Adrenal gland (tissue), 12 donors: ENCODE measurements around the gene BACE2. TPM values are rescaled to one million over a fixed set of nuclear protein-coding genes. Genes with fewer than 3 reads are reported as not detected.
"Not testable (repeated sequence)": the region's sequence is repeated elsewhere in the genome, so short reads cannot be mapped to it uniquely, and the experiment has no call there.

ENCODE experiments used
- DNase-seq, 7 donors: peaks; one replicate each; pipeline ENCODE4 v3.0.0-alpha.2; 2019 to 2020
- H3K27ac ChIP-seq, 5 donors: fragments of 200-600 bp; sonication (generic) in 4 of 5; 1 replicate in 3 of 5; 2 replicates in 2 of 5; pipeline versions ENCODE4 v1.5.1 to v1.8.0; 2016 to 2020; ENCODE audit warnings: mild to moderate bottlenecking in 1 of 5
- H3K27me3 ChIP-seq: fragments of 200-600 bp; 2 replicates; pipeline ENCODE4 v1.8.0; 2021
- H3K36me3 ChIP-seq, 2 donors: fragments of 200-600 bp; replicated peaks in 1 of 2; 1 replicate in 1 of 2; 2 replicates in 1 of 2; pipeline versions ENCODE4 v1.5.1 to v1.8.0; 2018 to 2022
- H3K4me1 ChIP-seq, 2 donors: fragments of 200-600 bp; replicated peaks in 1 of 2; 1 replicate in 1 of 2; 2 replicates in 1 of 2; pipeline versions ENCODE4 v1.5.1 to v1.8.0; 2018 to 2021
- H3K4me3 ChIP-seq, 4 donors: fragments of 200-600 bp; sonication (generic) in 3 of 4; one replicate each; pipeline ENCODE4 v1.5.1; 2016 to 2018
- H3K9me3 ChIP-seq, 3 donors: fragments of 200-600 bp; sonication (generic) in 1 of 3; replicated peaks in 1 of 3; 1 replicate in 2 of 3; 2 replicates in 1 of 3; pipeline versions ENCODE4 v1.5.1 to v1.8.0; 2016 to 2021
- POLR2A ChIP-seq, 2 donors: fragments of 450-650 bp; IDR thresholded peaks; one replicate each; pipeline ENCODE4 v1.6.1; 2017; ENCODE audit warnings: antibody characterized with exemption in 2 of 2, mild to moderate bottlenecking in 2 of 2, moderate library complexity in 1 of 2
- WGBS, 4 donors: extraction: QIAGEN DNeasy Blood & Tissue Kit in 2 of 4; methylation state at CpG; one replicate each; pipeline versions ENCODE4 v1.1.5 to v1.1.7; 2013 to 2017; 5-methylcytosine and 5-hydroxymethylcytosine counted together
- intact Hi-C, 2 donors: fragments of 100-400 bp; cut with DNase I; formaldehyde crosslinking; loops; one replicate each; pipeline versions ENCODE4 v1.14.1 to v1.15.0; 2022 to 2023
- polyA plus RNA-seq, 3 donors: library from polyadenylated mRNA; stranded (reverse); fragments of 200-250 nt in 2 of 3; fragments of 350-450 nt in 1 of 3; fragmentation: Illumina TruSeq in 1 of 3; extraction: RNeasy Lipid Tissue Mini Kit (QIAGEN cat#74804) in 1 of 3; gene quantifications; one replicate each; pipeline ENCODE4 v1.2.3, GENCODE V29; 2013 to 2014
- total RNA-seq, 9 donors: library from RNA; depleted of rRNA in 4 of 9; stranded (reverse); fragments of >200 nt in 4 of 9; fragments of 120-200 nt in 1 of 9; fragmentation: NEBNext Ultra II Directional in 1 of 9; extraction: Animal tissue kit (Norgen Biotek cat#: 25700) in 1 of 9; gene quantifications; one replicate each; pipeline versions ENCODE4 v1.1.0 to v1.2.4, GENCODE V29; 2013 to 2023
- TF ChIP-seq, protein P1 (sequence below), 6 experiments: fragments of 450-650 bp in 4 of 6; fragments of 200-600 bp in 2 of 6; sonication (generic) in 1 of 6; IDR thresholded peaks; 1 replicate in 5 of 6; 2 replicates in 1 of 6; pipeline versions ENCODE4 v1.5.1 to v1.8.0; 2016 to 2021; ENCODE audit warnings: antibody characterized with exemption in 6 of 6, mild to moderate bottlenecking in 2 of 6, moderate library complexity in 1 of 6
- donor health status: healthy with polysubstance abuse.
- donor health status: Bipolar disorder and iron deficiency.
- donor health status: DM: yes; HTN: yes; CAD: no.
- donor health status: DM: no; HTN: no; CAD: no.
- donor health status: DM: no; HTN: no; CAD: no.
- donor health status: DM: yes; HTN: yes; CAD: no.

Gene BACE2
- total and polyA plus RNA-seq, 12 donors: 3.9 to 24.4 (median 13.8) TPM

DNA sequence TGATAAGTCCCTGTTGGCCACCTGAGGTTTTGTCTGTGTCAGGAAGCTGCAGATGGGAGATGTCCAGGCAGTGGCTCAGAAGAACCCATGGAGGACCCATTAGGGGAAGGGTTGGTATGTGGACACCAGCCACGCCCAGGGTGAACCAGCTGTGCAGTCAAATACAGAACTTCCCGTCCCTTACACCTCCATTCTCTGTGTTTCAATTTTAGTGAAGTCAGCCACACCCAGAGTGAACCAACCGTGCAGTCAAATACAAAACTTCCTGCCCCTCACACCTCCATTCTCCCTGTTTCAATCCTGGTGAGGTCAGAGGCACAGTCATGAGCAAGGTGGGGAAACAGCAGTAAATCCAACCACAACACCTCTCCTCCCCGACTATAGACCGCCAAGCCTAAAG lies 27.4 kb downstream of the BACE2 start:
- H3K36me3 ChIP-seq: no peaks in the 10 kb centered on the region
- no peaks in the 10 kb centered on the region for H3K27me3 ChIP-seq
- 79 to 94% (median 91%) methylated on average over 5 of the region's 5 CpGs for WGBS, 4 donors
- intact Hi-C loops: no loop called here
- no peaks in the 10 kb centered on the region for H3K4me1 ChIP-seq
- TF ChIP-seq, protein P1, sequence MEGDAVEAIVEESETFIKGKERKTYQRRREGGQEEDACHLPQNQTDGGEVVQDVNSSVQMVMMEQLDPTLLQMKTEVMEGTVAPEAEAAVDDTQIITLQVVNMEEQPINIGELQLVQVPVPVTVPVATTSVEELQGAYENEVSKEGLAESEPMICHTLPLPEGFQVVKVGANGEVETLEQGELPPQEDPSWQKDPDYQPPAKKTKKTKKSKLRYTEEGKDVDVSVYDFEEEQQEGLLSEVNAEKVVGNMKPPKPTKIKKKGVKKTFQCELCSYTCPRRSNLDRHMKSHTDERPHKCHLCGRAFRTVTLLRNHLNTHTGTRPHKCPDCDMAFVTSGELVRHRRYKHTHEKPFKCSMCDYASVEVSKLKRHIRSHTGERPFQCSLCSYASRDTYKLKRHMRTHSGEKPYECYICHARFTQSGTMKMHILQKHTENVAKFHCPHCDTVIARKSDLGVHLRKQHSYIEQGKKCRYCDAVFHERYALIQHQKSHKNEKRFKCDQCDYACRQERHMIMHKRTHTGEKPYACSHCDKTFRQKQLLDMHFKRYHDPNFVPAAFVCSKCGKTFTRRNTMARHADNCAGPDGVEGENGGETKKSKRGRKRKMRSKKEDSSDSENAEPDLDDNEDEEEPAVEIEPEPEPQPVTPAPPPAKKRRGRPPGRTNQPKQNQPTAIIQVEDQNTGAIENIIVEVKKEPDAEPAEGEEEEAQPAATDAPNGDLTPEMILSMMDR (IDR thresholded peaks at IDR 0.05): no peak
- no peak for TF ChIP-seq POLR2A (IDR thresholded peaks at IDR 0.05)
- no peaks in the 10 kb centered on the region for H3K9me3 ChIP-seq
- no peak overlapping the region for H3K4me3 ChIP-seq
- no peak for DNase-seq
- H3K27ac ChIP-seq: no peak overlapping the region

DNA sequence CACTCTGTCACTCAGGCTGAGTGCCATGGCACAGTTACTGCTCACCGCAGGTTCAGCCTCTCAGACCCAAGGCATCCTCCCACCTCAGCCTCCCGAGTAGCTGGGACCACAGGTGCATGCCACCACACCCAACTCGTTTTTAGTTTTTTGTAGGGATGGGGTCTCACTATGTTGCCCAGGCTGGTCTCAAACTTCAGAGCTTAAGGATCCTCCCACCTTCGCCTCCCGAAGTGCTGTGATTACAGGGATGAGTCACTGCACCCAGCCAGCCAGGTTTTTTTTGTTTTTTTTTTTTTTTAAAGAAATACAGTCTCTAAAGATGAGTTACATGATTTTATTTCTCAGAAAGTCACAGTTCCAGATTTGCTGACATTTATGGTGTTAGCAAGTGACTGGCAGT lies 29.0 kb downstream of the BACE2 start:
- intact Hi-C loops: no loop called here
- H3K36me3 ChIP-seq: no peaks in the 10 kb centered on the region
- no peaks in the 10 kb centered on the region for H3K9me3 ChIP-seq
- no peak overlapping the region for H3K4me3 ChIP-seq
- no peaks in the 10 kb centered on the region for H3K27me3 ChIP-seq
- no peaks in the 10 kb centered on the region for H3K4me1 ChIP-seq
- TF ChIP-seq POLR2A (IDR thresholded peaks at IDR 0.05): no peak
- TF ChIP-seq, protein P1 (IDR thresholded peaks at IDR 0.05): no peak
- DNase-seq: no peak
- H3K27ac ChIP-seq: no peak overlapping the region
- 40 to 66% (median 56%) methylated on average over 5 of the region's 5 CpGs for WGBS, 4 donors

DNA sequence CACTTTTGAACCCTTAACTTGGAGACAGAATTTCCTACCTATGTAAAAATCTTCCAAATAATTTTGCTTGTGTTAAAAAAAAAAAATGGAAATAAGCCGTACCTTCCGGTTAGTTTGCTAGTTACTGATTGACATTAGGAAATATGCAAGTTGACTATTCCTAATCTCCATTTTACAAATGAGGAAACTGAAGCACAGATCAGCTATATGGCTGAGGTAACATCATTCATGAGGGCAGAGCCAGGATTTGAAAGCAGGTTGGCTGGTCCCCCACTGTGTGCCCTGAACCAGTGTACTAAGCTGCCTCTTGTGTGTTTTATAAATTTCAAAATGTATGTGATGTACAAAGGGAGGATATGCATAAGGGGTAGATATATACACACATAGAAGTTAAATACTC lies 29.6 kb downstream of the BACE2 start:
- WGBS, 4 donors: 88 to 97% (median 93%) methylated on average over 2 of the region's 2 CpGs
- no peaks in the 10 kb centered on the region for H3K27me3 ChIP-seq
- H3K9me3 ChIP-seq: no peaks in the 10 kb centered on the region
- no peaks in the 10 kb centered on the region for H3K4me1 ChIP-seq
- no peak overlapping the region for H3K27ac ChIP-seq
- no peak overlapping the region for H3K4me3 ChIP-seq
- TF ChIP-seq, protein P1 (IDR thresholded peaks at IDR 0.05): no peak
- no peak for TF ChIP-seq POLR2A (IDR thresholded peaks at IDR 0.05)
- intact Hi-C loops: no loop called here
- no peaks in the 10 kb centered on the region for H3K36me3 ChIP-seq
- DNase-seq: no peak

DNA sequence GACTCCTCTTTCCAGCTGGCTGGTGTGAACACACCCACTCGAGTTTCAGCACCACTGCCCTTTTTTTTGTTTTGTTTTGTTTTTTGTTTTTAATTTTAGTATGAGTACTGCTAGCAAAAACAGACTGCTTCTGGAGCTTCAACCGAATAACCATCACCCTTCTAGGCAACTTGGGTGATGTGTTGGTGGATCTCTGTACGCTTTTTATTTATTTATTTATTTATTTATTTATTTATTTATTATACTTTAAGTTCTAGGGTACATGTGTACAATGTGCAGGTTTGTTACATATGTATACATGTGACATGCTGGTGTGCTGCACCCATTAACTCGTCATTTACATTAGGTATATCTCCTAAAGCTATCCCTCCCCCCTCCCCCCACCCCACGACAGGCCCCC lies 30.7 kb downstream of the BACE2 start:
- H3K4me1 ChIP-seq: not testable (repeated sequence)

DNA sequence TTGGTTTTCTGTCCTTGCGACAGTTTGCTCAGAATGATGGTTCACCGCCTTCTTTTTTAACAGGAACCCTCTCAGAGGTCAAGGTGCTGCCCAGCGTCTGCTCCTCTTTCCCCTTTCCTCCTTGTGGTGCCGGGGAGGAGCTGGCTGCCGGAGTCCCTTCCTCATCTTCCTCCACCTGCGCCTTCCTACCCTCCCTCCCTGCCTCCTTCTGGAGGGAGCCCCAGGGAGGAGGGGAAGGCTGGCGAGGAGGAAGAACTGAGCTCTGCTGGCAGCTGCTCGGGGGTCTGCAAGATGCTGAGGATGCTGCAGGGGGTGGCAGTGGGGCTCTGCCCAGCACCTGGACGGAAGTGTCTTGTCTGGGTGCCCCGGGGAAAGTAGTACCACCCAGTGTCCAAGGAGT lies 31.2 kb downstream of the BACE2 start:
- TF ChIP-seq, protein P1 (IDR thresholded peaks at IDR 0.05): no peak
- H3K9me3 ChIP-seq: no peaks in the 10 kb centered on the region
- WGBS, 4 donors: 79 to 91% (median 84%) methylated on average over 10 of the region's 10 CpGs
- no peaks in the 10 kb centered on the region for H3K36me3 ChIP-seq
- no peaks in the 10 kb centered on the region for H3K27me3 ChIP-seq
- intact Hi-C loops: no loop called here
- no peak overlapping the region for H3K4me3 ChIP-seq
- H3K27ac ChIP-seq: no peak overlapping the region
- H3K4me1 ChIP-seq: no peaks in the 10 kb centered on the region
- no peak for DNase-seq

More for the DNA sequence above, 30.7 kb downstream of the BACE2 start:
- 68 to 83% (median 75%) methylated on average over 5 of the region's 5 CpGs for WGBS, 4 donors
- H3K27me3 ChIP-seq, DNase-seq, intact Hi-C loops, H3K36me3 ChIP-seq, H3K4me3 ChIP-seq, H3K27ac ChIP-seq, H3K9me3 ChIP-seq: not testable (repeated sequence)
